ENCODE results near the gene LRRN2.

The LRRN2 gene

GRCh38 chr1:204712708-204713430 is 27.3 kb upstream of the LRRN2 start:
- DNase-seq (ENCODE audit: low read depth), result no peak
- no peak overlapping the region for H3K4me3 ChIP-seq (ENCODE audit: low read length)
- no peak for TF ChIP-seq CTCF (conservative IDR thresholded peaks at IDR 0.05; ENCODE audit: low read depth, low read length)

- no peak for DNase-seq (ENCODE audit: low read depth)
- TF ChIP-seq CTCF (conservative IDR thresholded peaks at IDR 0.05; ENCODE audit: low read depth, low read length), result no peak
- no peak overlapping the region for H3K4me3 ChIP-seq (ENCODE audit: low read length)
These were observed 26.6 kb upstream of the LRRN2 start for GRCh38 chr1:204711947-204712701.

GRCh38 chr1:204711103-204711946 is 25.8 kb upstream of the LRRN2 start:
- H3K4me3 ChIP-seq (ENCODE audit: low read length), result no peak overlapping the region
- no peak for DNase-seq (ENCODE audit: low read depth)
- no peak for TF ChIP-seq CTCF (conservative IDR thresholded peaks at IDR 0.05; ENCODE audit: low read depth, low read length)

GRCh38 chr1:204709960-204710912 is 24.7 kb upstream of the LRRN2 start:
- no peak for TF ChIP-seq CTCF (conservative IDR thresholded peaks at IDR 0.05; ENCODE audit: low read depth, low read length)
- no peak for DNase-seq (ENCODE audit: low read depth)
- H3K4me3 ChIP-seq (ENCODE audit: low read length), result no peak overlapping the region

- DNase-seq (ENCODE audit: low read depth), result no peak
- TF ChIP-seq CTCF (conservative IDR thresholded peaks at IDR 0.05; ENCODE audit: low read depth, low read length), result no peak
These were observed 23.5 kb upstream of the LRRN2 start for GRCh38 chr1:204709021-204709420.

GRCh38 chr1:204706838-204707509 is 21.4 kb upstream of the LRRN2 start:
- no peak for DNase-seq (ENCODE audit: low read depth)
- no peak for TF ChIP-seq CTCF (conservative IDR thresholded peaks at IDR 0.05; ENCODE audit: low read depth, low read length)
- H3K4me3 ChIP-seq (ENCODE audit: low read length), result no peak overlapping the region

More at GRCh38 chr1:204709021-204709420, 23.5 kb upstream of the LRRN2 start:
- H3K4me3 ChIP-seq (ENCODE audit: low read length), result no peak overlapping the region

Data from retinal pigment epithelial cell (primary cell).